Endothelial cell of umbilical vein (primary cell): ENCODE measurements around the gene CDC42BPB. TPM values are rescaled to one million over a fixed set of nuclear protein-coding genes. Genes with fewer than 3 reads are reported as not detected.

Source experiments
- BruUV-seq: library from RNA; stranded (reverse); fragments of 400-500 nt; replicated peaks from 2 replicates; lab custom pipeline; 2021; lab: Mats Ljungman, UMichigan
- CTCF ChIA-PET: fragments of 300-600, 350-600 bp; sonication (Branson Sonifier 250); formaldehyde crosslinking; loops from one replicate; lab custom pipeline; 2021; ENCODE audit warnings: antibody characterized with exemption, inconsistent platforms; lab: Charles Lee
- POLR2A ChIA-PET: fragments of 300-600, 350-600 bp; sonication (Branson Sonifier 250); formaldehyde crosslinking; loops from one replicate; lab custom pipeline; 2021; ENCODE audit warnings: antibody characterized with exemption, inconsistent platforms; lab: Charles Lee
- DNase-seq: peaks from one replicate; pipeline ENCODE4 v3.0.0-alpha.2; 2011; ENCODE audit warnings: low read depth, low spot score
- FAIRE-seq: peaks from 2 replicates; lab custom pipeline; 2011; peaks lifted over from hg19 to GRCh38; lab: Jason Lieb, UNC
- H2AFZ ChIP-seq: 2 replicates; pipeline ENCODE4 v1.6.0; 2012; ENCODE audit warnings: low read depth, low read length, control low read depth, inconsistent platforms
- H3K27ac ChIP-seq: 2 replicates; pipeline ENCODE4 v1.5.1; 2011; ENCODE audit warnings: low read depth, mild to moderate bottlenecking, control low read depth, low read length, moderate library complexity; ENCODE audit not compliant: insufficient read depth
- H3K27me3 ChIP-seq, 2 experiments: 2 replicates each; pipeline versions ENCODE4 v1.6.0 to v1.6.1; 2011; ENCODE audit warnings: low read length in 2 of 2, mixed read lengths in 1 of 2; ENCODE audit not compliant: control insufficient read depth in 2 of 2, insufficient read depth in 2 of 2
- H3K36me3 ChIP-seq, 2 experiments: 2 replicates in 1 of 2; 3 replicates in 1 of 2; pipeline ENCODE4 v1.5.1; 2011; ENCODE audit warnings: low read length in 2 of 2, mild to moderate bottlenecking in 1 of 2, moderate library complexity in 1 of 2; ENCODE audit not compliant: control insufficient read depth in 2 of 2, insufficient read depth in 2 of 2; ENCODE audit errors: extremely low read depth in 1 of 2
- H3K4me1 ChIP-seq: 3 replicates; pipeline ENCODE4 v1.5.1; 2011; ENCODE audit warnings: mild to moderate bottlenecking, low read length; ENCODE audit not compliant: control insufficient read depth, insufficient read depth; ENCODE audit errors: extremely low read depth
- H3K4me2 ChIP-seq: 2 replicates; pipeline ENCODE4 v1.6.1; 2011; ENCODE audit warnings: low read length, control low read depth, mixed read lengths; ENCODE audit not compliant: insufficient read depth
- H3K4me3 ChIP-seq, 3 experiments: fragments of 200-600 bp in 1 of 3; sonication (generic), shearing (Covaris generic) in 1 of 3; replicated peaks in 1 of 3; 2 replicates each; pipeline ENCODE4 v1.5.1; 2011 to 2016; ENCODE audit warnings: control low read depth in 3 of 3, low read length in 3 of 3, mild to moderate bottlenecking in 2 of 3, inconsistent platforms in 1 of 3, low read depth in 1 of 3, moderate library complexity in 1 of 3; ENCODE audit not compliant: insufficient read depth in 1 of 3
- H3K79me2 ChIP-seq: 2 replicates; pipeline ENCODE4 v1.6.0; 2012; ENCODE audit warnings: low read length, inconsistent platforms; ENCODE audit not compliant: control insufficient read depth, insufficient read depth
- H3K9ac ChIP-seq: replicated peaks from 2 replicates; pipeline ENCODE3; 2011; ENCODE audit warnings: low read length, control low read depth; ENCODE audit not compliant: insufficient read depth; ENCODE audit errors: extremely low read depth
- H3K9me1 ChIP-seq: replicated peaks from 3 replicates; pipeline ENCODE4 v1.6.0; 2011; ENCODE audit warnings: mild to moderate bottlenecking, low read length; ENCODE audit not compliant: control insufficient read depth, insufficient read depth; ENCODE audit errors: extremely low read depth
- H3K9me3 ChIP-seq: replicated peaks from 2 replicates; pipeline ENCODE4 v1.5.1; 2012; ENCODE audit warnings: low read length, inconsistent platforms; ENCODE audit not compliant: control insufficient read depth, insufficient read depth
- H4K20me1 ChIP-seq: replicated peaks from 2 replicates; pipeline ENCODE3; 2011; ENCODE audit warnings: mild to moderate bottlenecking, low read length; ENCODE audit not compliant: control insufficient read depth, insufficient read depth; ENCODE audit errors: extremely low read depth
- CTCF ChIP-seq, 2 donors: IDR thresholded peaks; 1 replicate in 1 of 2; 2 replicates in 1 of 2; pipeline ENCODE4 v1.5.1; 2011; ENCODE audit warnings: low read length in 2 of 2, mild to moderate bottlenecking in 2 of 2, moderate library complexity in 2 of 2, control low read depth in 1 of 2, inconsistent platforms in 1 of 2, low read depth in 1 of 2; ENCODE audit not compliant: insufficient read depth in 1 of 2; ENCODE audit errors: extremely low read depth in 1 of 2
- EZH2 ChIP-seq: IDR thresholded peaks from 2 replicates; pipeline ENCODE4 v1.6.1; 2012; ENCODE audit warnings: borderline replicate concordance, low read depth, mild to moderate bottlenecking, moderate library complexity, low read length, inconsistent platforms; ENCODE audit not compliant: severe bottlenecking
- FOS ChIP-seq: IDR thresholded peaks from 2 replicates; pipeline ENCODE4 v1.6.1; 2011; ENCODE audit warnings: mild to moderate bottlenecking, low read length, moderate library complexity, borderline replicate concordance; ENCODE audit not compliant: insufficient read depth
- GATA2 ChIP-seq: IDR thresholded peaks from 2 replicates; pipeline ENCODE4 v1.7.0; 2011; ENCODE audit warnings: low read depth, mild to moderate bottlenecking, moderate library complexity, mixed read lengths, low read length; ENCODE audit not compliant: insufficient read length, insufficient read depth
- JUN ChIP-seq: IDR thresholded peaks from 2 replicates; pipeline ENCODE4 v1.6.1; 2011; ENCODE audit warnings: borderline replicate concordance, low read depth; ENCODE audit not compliant: insufficient read length, insufficient read depth
- MAX ChIP-seq: IDR thresholded peaks from 2 replicates; pipeline ENCODE4 v1.6.1; 2011; ENCODE audit not compliant: insufficient read depth, insufficient read length
- MYC ChIP-seq: IDR thresholded peaks from one replicate; pipeline ENCODE4 v1.6.1; 2011; ENCODE audit warnings: mild to moderate bottlenecking, low read depth, low read length
- POLR2A ChIP-seq: IDR thresholded peaks from 2 replicates; pipeline ENCODE4 v1.6.1; 2012; ENCODE audit warnings: low read depth, mild to moderate bottlenecking, control low read depth, low read length
- POLR2AphosphoS5 ChIP-seq: IDR thresholded peaks from 2 replicates; pipeline ENCODE4 v1.6.1; 2012; ENCODE audit warnings: low read depth, mild to moderate bottlenecking, control low read depth, low read length, moderate library complexity; ENCODE audit not compliant: insufficient read depth
- dilution Hi-C: fragments of 300-500 bp; cut with MboI; formaldehyde crosslinking; loops from one replicate; pipeline ENCODE4 v1.15.0; 2019; ENCODE audit warnings: low sequenced_read_pairs; ENCODE audit not compliant: extremely low pct_ligation_motif_present
- intact Hi-C: fragments of 100-400 bp; cut with micrococcal nuclease; formaldehyde crosslinking; loops from one replicate; pipeline ENCODE4 v1.10.0; 2022
- polyA plus RNA-seq, 4 experiments: library from polyadenylated mRNA; depleted of rRNA in 3 of 4; stranded (reverse) in 3 of 4; unstranded in 1 of 4; fragments of >200 nt; gene quantifications; 2 replicates each; pipeline versions ENCODE4 v1.2.1 to v1.2.3, GENCODE V29; 2011 to 2012; ENCODE audit warnings: missing spikeins in 1 of 4
- total RNA-seq: library from RNA; stranded (reverse); gene quantifications from 2 replicates; pipeline ENCODE4 v1.2.3, GENCODE V29; 2021

The CDC42BPB gene
- total and polyA plus RNA-seq, 2 donors (not counting 3 experiments of a cell fraction or from before 2014, with no cell fraction given) = 82.6 to 131 TPM

GRCh38 chr14:103059556-103059955 lies 2.2 kb upstream of the CDC42BPB start:
- Histone ChIP-seq H3K36me3 (no peaks in the 10 kb centered on the region), H3K27ac (no peak overlapping the region), H3K9me3 (no peaks in the 10 kb centered on the region), H2AFZ (no peak overlapping the region), H3K79me2 (peaks cover 20% of the 10 kb centered on the region), H4K20me1 (peaks cover 4% of the 10 kb centered on the region), H3K27me3 (no peaks in the 10 kb centered on the region), H3K9ac (no peak overlapping the region), H3K4me3 (no peak overlapping the region), H3K4me2 (no peak overlapping the region), H3K4me1 (peaks cover 19% of the 10 kb centered on the region), H3K9me1 (no peaks in the 10 kb centered on the region)
- FAIRE-seq (no peak), DNase-seq (no peak)
- TF ChIP-seq POLR2AphosphoS5 (no peak), GATA2 (no peak), POLR2A (no peak), MYC (no peak), FOS (no peak), JUN (no peak), MAX (no peak), CTCF (IDR thresholded peaks at IDR 0.05; ENCODE audit: extremely low read depth in 1 of 2, insufficient read depth in 1 of 2, low read depth in 1 of 2, low read length in 2 of 2) (no peak), EZH2 (no peak)
- POLR2A ChIA-PET = no interaction called here
- intact Hi-C loops = loop anchor here (5.0 kb wide), 1 partner anchor 87 kb away; no protein-coding TSS in a partner anchor
- no TSS peak for BruUV-seq
- dilution Hi-C loops = no loop called here
- CTCF ChIA-PET = interaction anchor here (1.1 kb wide), 1 partner anchor 16 kb away, joined by 3 read pairs; no protein-coding TSS in a partner anchor
